D721Med (cell line): ENCODE results near the gene AKR7A2.
"Not testable (repeated sequence)": the region's sequence is repeated elsewhere in the genome, so short reads cannot be mapped to it uniquely, and the experiment has no call there.

Experiments used
- DNase-seq: peaks from one replicate; pipeline ENCODE4 v3.0.0; 2011; ENCODE audit warnings: low spot score; ENCODE audit not compliant: insufficient read length
- FAIRE-seq: peaks from 2 replicates; lab custom pipeline; 2011; peaks lifted over from hg19 to GRCh38; lab: Jason Lieb, UNC
- TF ChIP-seq, protein P1 (sequence below): IDR thresholded peaks from 2 replicates; pipeline ENCODE4 v1.5.1; 2012; ENCODE audit warnings: mild to moderate bottlenecking, control low read depth; ENCODE audit not compliant: insufficient read depth; ENCODE audit errors: missing control alignments

Gene AKR7A2

DNA sequence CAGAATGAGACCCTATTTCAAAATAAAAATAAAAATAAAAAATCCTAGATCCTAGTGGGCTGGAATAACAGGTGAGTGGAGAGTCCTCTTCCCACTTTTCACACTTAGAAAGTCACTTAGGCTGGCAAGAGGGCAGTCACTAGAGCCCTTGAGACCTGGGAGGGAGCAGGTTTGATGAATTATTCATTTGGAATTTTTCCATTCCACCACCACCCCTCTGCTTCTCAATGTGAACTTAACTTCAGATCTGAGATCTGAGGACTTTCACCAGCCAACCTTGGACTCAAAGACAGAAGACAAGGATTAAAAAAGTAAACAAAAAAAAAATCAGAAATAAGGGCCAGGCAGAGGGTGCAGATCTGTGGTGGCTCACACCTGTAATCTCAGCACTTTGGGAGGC lies 39.9 kb downstream of the AKR7A2 start:
- FAIRE-seq, result no peak
- DNase-seq, result no peak
- TF ChIP-seq, protein P1, sequence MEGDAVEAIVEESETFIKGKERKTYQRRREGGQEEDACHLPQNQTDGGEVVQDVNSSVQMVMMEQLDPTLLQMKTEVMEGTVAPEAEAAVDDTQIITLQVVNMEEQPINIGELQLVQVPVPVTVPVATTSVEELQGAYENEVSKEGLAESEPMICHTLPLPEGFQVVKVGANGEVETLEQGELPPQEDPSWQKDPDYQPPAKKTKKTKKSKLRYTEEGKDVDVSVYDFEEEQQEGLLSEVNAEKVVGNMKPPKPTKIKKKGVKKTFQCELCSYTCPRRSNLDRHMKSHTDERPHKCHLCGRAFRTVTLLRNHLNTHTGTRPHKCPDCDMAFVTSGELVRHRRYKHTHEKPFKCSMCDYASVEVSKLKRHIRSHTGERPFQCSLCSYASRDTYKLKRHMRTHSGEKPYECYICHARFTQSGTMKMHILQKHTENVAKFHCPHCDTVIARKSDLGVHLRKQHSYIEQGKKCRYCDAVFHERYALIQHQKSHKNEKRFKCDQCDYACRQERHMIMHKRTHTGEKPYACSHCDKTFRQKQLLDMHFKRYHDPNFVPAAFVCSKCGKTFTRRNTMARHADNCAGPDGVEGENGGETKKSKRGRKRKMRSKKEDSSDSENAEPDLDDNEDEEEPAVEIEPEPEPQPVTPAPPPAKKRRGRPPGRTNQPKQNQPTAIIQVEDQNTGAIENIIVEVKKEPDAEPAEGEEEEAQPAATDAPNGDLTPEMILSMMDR, result no peak

DNA sequence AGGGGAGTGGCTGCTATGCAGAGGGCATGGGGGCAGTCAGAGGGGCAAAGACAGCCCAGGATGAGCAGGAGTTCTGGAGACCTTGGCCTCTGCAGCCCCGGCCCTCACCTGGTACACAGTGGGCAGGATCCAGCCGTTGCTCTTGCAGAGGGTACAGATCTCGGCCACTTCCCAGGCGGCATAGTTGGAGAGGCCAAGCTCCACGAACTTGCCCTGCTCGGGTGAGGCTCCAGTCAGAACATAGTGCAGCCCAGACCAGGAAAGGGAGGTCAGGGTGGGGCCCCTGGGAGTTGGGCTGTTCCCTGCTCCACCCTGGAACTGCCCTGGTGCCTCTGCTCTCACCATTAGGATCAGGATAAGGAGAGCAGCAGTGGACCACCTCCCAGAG lies 41.6 kb downstream of the AKR7A2 start:
- FAIRE-seq, DNase-seq: not testable (repeated sequence)

DNA sequence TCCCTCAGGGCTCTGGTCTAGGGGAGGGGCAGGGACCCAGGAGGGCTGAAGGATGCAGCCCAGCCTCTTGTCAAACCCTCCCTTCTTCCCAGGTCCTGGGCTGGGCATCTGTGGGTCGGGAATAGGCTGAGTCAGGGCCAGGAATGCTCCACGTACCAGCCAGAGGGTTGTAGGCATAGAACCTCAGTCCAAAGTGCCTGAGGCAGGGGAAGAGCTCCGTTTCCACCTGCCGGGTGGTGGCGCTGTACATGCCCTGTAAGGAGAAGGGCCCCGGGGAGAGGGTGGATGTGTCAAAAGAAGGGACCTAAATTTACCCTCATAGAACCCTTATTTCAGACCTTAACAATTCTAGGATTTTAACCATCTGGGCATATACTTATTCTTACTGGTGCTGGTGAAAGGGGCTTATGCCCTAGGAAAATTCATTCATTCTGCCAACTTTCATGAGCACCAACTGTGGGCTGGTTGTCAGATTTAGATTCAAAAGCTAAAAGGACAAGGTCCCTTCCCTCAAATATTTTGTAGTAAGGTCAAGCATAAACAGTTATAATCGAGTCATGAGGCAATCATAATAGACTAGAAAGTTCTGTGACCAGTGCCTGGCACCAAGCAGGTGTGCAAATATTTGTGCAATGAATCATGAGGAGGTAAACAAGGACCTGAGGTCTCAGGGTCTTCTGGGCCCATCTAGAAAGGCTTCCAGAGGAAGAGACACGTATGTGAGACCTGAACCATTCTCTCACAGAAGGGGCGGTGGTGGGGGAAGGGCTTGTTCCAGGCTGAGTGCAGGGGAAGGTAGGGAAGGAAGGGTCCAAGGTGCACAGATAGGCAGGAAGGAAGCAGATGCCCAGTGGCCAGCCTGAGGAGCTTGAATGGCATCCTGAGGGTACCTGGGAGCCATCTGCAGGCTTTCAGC lies 42.3 kb downstream of the AKR7A2 start:
- not testable (repeated sequence) for DNase-seq, FAIRE-seq

DNA sequence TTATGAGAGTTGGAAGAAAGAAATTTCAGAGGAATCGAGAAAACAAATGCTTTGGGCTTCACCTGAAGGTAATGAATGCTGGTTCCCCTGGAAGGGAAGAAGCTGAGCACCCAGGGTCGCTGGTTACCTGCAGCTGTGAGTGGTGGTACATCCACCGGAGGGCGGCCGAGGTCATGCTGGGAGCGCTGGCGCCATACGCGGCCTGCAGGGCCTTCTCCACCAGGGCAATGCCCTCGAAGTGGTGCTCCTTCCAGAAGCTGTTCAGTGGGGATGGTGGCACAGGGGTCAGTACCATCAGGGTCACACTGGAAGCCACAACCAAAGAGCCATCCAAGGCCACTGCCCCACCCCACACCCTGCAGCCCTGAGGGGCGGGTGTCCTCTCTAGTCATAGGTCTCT lies 43.5 kb downstream of the AKR7A2 start:
- DNase-seq, result no peak
- no peak for FAIRE-seq
- TF ChIP-seq, protein P1, result no peak

DNA sequence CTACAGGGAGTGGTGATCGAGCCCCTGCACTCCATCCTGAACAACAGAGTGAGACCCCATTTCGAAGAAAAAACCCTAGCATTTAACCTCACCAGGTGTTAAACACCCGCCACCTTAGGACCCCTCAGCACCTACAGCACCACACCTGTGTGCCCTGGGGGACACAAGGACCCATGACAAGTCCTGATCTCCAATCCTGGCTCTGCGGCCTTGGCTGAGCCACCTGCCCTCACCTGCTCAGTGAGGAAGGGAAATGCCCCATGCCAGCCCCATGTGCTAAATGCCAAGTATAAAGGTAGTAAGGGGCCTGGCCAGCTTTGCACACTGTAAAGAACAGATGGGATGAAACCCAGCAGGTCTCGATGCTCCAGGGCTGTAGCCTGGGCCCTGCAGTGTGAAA lies 49.2 kb downstream of the AKR7A2 start:
- FAIRE-seq, result no peak
- TF ChIP-seq, protein P1, result no peak
- DNase-seq, result no peak

DNA sequence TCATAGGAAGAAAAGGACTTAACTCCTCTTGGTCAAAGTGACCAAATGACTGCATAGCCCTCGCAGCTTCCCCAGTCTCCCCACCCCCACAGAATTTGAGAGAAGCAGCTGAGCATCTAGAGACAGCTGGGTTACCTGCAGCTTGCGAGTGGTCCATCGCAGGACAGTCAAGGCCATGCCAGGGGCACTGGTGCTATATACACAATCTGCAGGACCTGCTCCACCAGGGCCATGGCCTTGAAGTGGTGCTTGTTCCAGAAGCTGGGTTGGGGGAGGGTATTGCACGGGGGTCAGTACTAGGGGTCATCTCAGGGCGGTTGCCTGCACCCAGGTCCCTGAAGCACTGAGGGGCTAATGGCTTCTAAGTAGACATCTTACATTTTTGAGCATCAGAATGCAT lies 49.9 kb downstream of the AKR7A2 start:
- TF ChIP-seq, protein P1, result no peak
- DNase-seq (no peak), FAIRE-seq (no peak)

DNA sequence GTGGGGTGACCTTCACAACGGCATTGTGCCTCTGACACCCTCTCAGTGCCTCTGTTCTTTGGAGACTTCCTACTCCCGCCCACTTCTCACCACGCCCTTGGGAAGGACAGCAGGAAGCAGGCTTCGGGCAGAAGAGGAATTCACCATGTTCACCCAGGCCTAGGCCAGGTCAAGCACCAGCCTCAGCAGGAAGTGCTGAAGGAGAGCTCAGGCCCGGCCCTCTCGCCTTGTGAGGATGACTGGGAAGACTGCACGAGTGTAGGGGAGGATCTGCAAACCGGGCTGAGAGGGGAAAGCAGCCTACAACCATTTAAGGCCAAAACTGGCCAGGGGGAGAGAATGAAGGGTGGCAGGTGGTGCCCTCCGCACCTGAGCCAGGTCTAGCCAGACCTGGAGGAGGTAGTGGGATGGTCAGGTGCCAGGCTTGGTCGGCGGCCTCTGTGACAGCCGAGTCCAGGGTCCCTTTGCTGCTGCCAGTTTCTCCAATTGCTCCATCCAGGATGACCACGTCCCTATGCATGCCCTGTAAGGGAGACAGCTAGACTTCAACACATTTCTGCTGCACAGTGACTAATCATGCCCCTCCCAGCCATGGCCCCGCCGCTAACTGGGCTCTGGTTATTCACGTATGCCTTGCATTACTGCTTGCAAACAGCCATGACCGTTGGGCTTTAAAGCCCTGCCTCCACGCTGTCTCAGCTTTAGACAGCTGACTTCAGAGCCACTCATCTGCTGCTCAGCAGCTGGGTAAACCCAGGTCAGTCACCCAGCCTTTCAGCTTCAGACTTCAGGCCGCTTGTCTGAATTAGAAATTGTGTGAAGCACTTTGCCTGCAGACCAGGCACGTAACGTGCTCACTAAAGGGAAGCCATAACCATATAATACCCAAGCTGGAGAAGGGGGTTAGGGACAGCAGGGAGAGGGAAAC lies 51.5 kb downstream of the AKR7A2 start:
- DNase-seq (no peak), FAIRE-seq (no peak)
- TF ChIP-seq, protein P1, result no peak

DNA sequence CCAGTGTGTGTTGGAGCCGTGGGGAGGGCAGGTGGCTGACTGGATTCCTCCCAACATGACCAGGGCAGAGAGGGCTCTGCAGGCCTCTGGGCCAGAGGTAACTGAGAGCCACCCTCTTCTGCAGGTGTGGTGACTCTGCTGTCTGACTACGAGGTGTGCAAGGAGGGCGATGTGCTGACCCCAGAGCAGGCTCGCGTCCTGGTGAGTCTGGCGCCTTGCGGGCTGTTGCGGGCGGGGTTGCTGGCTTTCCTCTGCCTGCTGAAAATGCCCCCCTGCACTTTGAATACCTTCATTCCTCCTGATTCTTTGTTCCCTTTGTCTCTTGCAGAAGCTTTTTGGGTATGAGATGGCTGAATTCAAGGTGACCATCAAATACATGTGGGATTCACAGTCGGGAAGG lies 53.6 kb downstream of the AKR7A2 start:
- FAIRE-seq, result no peak
- DNase-seq, result no peak
- TF ChIP-seq, protein P1, result no peak
